SIG-M5 (cell line): ENCODE data around the gene CPAMD8.

Experiments used
- DNase-seq: peaks from one replicate; lab custom pipeline; 2025; lab: John Stamatoyannopoulos, UW

Gene CPAMD8

GRCh38 chr19:16917401-16917800, 109.2 kb downstream of the CPAMD8 start:
- no peak for DNase-seq

GRCh38 chr19:16915734-16916133, 110.9 kb downstream of the CPAMD8 start:
- DNase-seq, result no peak

- no peak for DNase-seq
Measured at GRCh38 chr19:16915135-16915534, 111.5 kb downstream of the CPAMD8 start.

GRCh38 chr19:16914421-16914820, 112.2 kb downstream of the CPAMD8 start:
- DNase-seq, result no peak

- DNase-seq, result no peak
Measured at GRCh38 chr19:16912780-16913179, 113.8 kb downstream of the CPAMD8 start.

- no peak for DNase-seq
Measured at GRCh38 chr19:16911046-16911445, 115.6 kb downstream of the CPAMD8 start.

GRCh38 chr19:16908759-16909158, 117.9 kb downstream of the CPAMD8 start:
- DNase-seq, result no peak

- no peak for DNase-seq
Measured at GRCh38 chr19:16904599-16904998, 122.0 kb downstream of the CPAMD8 start.

GRCh38 chr19:16903347-16903746, 123.3 kb downstream of the CPAMD8 start:
- DNase-seq, result no peak

GRCh38 chr19:16902545-16902944, 124.1 kb downstream of the CPAMD8 start:
- no peak for DNase-seq

GRCh38 chr19:16901491-16902175, 125.0 kb downstream of the CPAMD8 start:
- DNase-seq, result no peak

GRCh38 chr19:16899566-16900075, 127.0 kb downstream of the CPAMD8 start:
- DNase-seq, result no peak

- DNase-seq, result no peak
Measured at GRCh38 chr19:16898361-16899015, 128.1 kb downstream of the CPAMD8 start.

GRCh38 chr19:16897856-16898161, 128.8 kb downstream of the CPAMD8 start:
- DNase-seq, result no peak

- DNase-seq, result no peak
Measured at GRCh38 chr19:16897029-16897855, 129.4 kb downstream of the CPAMD8 start.

GRCh38 chr19:16896146-16897028, 130.2 kb downstream of the CPAMD8 start:
- DNase-seq, result no peak

GRCh38 chr19:16895467-16896145, 131.0 kb downstream of the CPAMD8 start:
- DNase-seq, result no peak

GRCh38 chr19:16894080-16894479, 132.5 kb downstream of the CPAMD8 start:
- no peak for DNase-seq

GRCh38 chr19:16893686-16893989, 133.0 kb downstream of the CPAMD8 start:
- no peak for DNase-seq

- DNase-seq, result no peak
Measured at GRCh38 chr19:16892868-16893685, 133.5 kb downstream of the CPAMD8 start.

- no peak for DNase-seq
Measured at GRCh38 chr19:16892436-16892835, 134.2 kb downstream of the CPAMD8 start.
